SU-DHL-6 (cell line): ENCODE results near the gene FHOD3.

Experiments used
- H2AFZ ChIP-seq: fragments of 200-600 bp; sonication (generic); 2 replicates; pipeline ENCODE4 v1.6.1; 2014; ENCODE audit warnings: low read depth, mild to moderate bottlenecking, moderate library complexity, mixed read lengths, antibody characterized with exemption, low read length; ENCODE audit not compliant: severe bottlenecking
- H3F3A ChIP-seq: fragments of 200-600 bp; shearing (Covaris generic); 2 replicates; pipeline ENCODE4 v1.6.0; 2016; ENCODE audit warnings: antibody characterized with exemption, mild to moderate bottlenecking; ENCODE audit not compliant: insufficient read depth
- H3K27ac ChIP-seq: fragments of 200-600 bp; sonication (generic); 2 replicates; pipeline ENCODE4 v1.5.1; 2016; ENCODE audit warnings: low read depth, mild to moderate bottlenecking, low read length, moderate library complexity, mixed read lengths
- H3K27me3 ChIP-seq: fragments of 200-600 bp; sonication (generic), shearing (Covaris generic); 2 replicates; pipeline ENCODE4 v1.6.0; 2014; ENCODE audit warnings: mild to moderate bottlenecking, low read length
- H3K36me3 ChIP-seq: fragments of 200-600 bp; sonication (generic); 2 replicates; pipeline ENCODE4 v1.6.1; 2014; ENCODE audit warnings: mild to moderate bottlenecking, low read length, mixed read lengths
- H3K4me2 ChIP-seq: fragments of 300-600, 200-600 bp; shearing (Covaris generic), sonication (generic); 2 replicates; pipeline ENCODE4 v1.6.0; 2014; ENCODE audit warnings: low read length, low read depth, mild to moderate bottlenecking; ENCODE audit not compliant: poor library complexity, severe bottlenecking
- H3K4me3 ChIP-seq: fragments of 200-600 bp; sonication (generic); 2 replicates; pipeline ENCODE4 v1.5.1; 2014; ENCODE audit warnings: antibody characterized with exemption, low read length, mild to moderate bottlenecking, mixed read lengths; ENCODE audit not compliant: insufficient read depth, poor library complexity, severe bottlenecking
- H3K79me2 ChIP-seq: fragments of 200-600 bp; sonication (generic); 2 replicates; pipeline ENCODE4 v1.6.1; 2014; ENCODE audit warnings: mild to moderate bottlenecking, low read length, moderate library complexity; ENCODE audit not compliant: insufficient read depth
- H3K9ac ChIP-seq: fragments of 200-600 bp; sonication (generic); 2 replicates; pipeline ENCODE4 v1.7.0; 2014; ENCODE audit warnings: mild to moderate bottlenecking, low read length
- H3K9me2 ChIP-seq: fragments of 200-600 bp; sonication (generic); replicated peaks from 2 replicates; pipeline ENCODE4 v1.6.1; 2014; ENCODE audit warnings: low read length; ENCODE audit not compliant: insufficient read depth
- H3K9me3 ChIP-seq: fragments of 200-600 bp; sonication (generic); 2 replicates; pipeline ENCODE4 v1.6.1; 2014; ENCODE audit warnings: low read length, mixed read lengths; ENCODE audit not compliant: insufficient read depth
- H4K20me1 ChIP-seq: fragments of 200-600 bp; sonication (generic); 2 replicates; pipeline ENCODE4 v1.6.1; 2014; ENCODE audit warnings: low read depth, mild to moderate bottlenecking, antibody characterized with exemption, low read length, moderate library complexity, mixed read lengths
- CTCF ChIP-seq: fragments of 200-600 bp; sonication (generic); IDR thresholded peaks from one replicate; pipeline ENCODE4 v1.5.1; 2017; ENCODE audit warnings: antibody characterized with exemption, mild to moderate bottlenecking, low read length, moderate library complexity; ENCODE audit not compliant: insufficient read depth, poor library complexity, severe bottlenecking
- EZH2phosphoT487 ChIP-seq: fragments of 200-600 bp; sonication (generic), shearing (Covaris generic); conservative IDR thresholded peaks from 2 replicates; pipeline ENCODE4 v1.6.1; 2018; ENCODE audit warnings: mild to moderate bottlenecking, antibody characterized with exemption, low read length, moderate library complexity, mixed read lengths

FHOD3 gene

GRCh38 chr18:36295880-36296301, 1.6 kb upstream of the FHOD3 start:
- no peak for TF ChIP-seq EZH2phosphoT487
- TF ChIP-seq CTCF: no peak

GRCh38 chr18:36296650-36297416, 680 bp upstream of the FHOD3 start:
- Histone ChIP-seq H3K4me2 (no peak overlapping the region), H3K9me3 (no peaks in the 10 kb centered on the region), H3K27ac (no peak overlapping the region), H3K36me3 (no peaks in the 10 kb centered on the region), H3K79me2 (no peaks in the 10 kb centered on the region), H2AFZ (no peak overlapping the region), H3K9me2 (no peaks in the 10 kb centered on the region), H3K27me3 (no peaks in the 10 kb centered on the region), H3F3A (no peaks in the 10 kb centered on the region), H3K9ac (no peak overlapping the region), H4K20me1 (no peaks in the 10 kb centered on the region), H3K4me3 (no peak overlapping the region)
- no peak for TF ChIP-seq EZH2phosphoT487
- no peak for TF ChIP-seq CTCF

More at GRCh38 chr18:36295880-36296301, 1.6 kb upstream of the FHOD3 start:
- Histone ChIP-seq H3K4me2 (no peak overlapping the region), H3F3A (no peaks in the 10 kb centered on the region), H2AFZ (no peak overlapping the region), H3K9ac (no peak overlapping the region), H3K9me3 (no peaks in the 10 kb centered on the region), H3K36me3 (no peaks in the 10 kb centered on the region), H3K27ac (no peak overlapping the region), H3K9me2 (no peaks in the 10 kb centered on the region), H3K4me3 (no peak overlapping the region), H4K20me1 (no peaks in the 10 kb centered on the region), H3K27me3 (no peaks in the 10 kb centered on the region), H3K79me2 (no peaks in the 10 kb centered on the region)

- Histone ChIP-seq H3F3A (no peaks in the 10 kb centered on the region), H3K9me3 (no peaks in the 10 kb centered on the region), H2AFZ (no peak overlapping the region), H3K27me3 (no peaks in the 10 kb centered on the region), H4K20me1 (no peaks in the 10 kb centered on the region), H3K4me3 (no peak overlapping the region), H3K79me2 (no peaks in the 10 kb centered on the region), H3K27ac (no peak overlapping the region), H3K4me2 (no peak overlapping the region), H3K36me3 (no peaks in the 10 kb centered on the region), H3K9me2 (no peaks in the 10 kb centered on the region), H3K9ac (no peak overlapping the region)
- TF ChIP-seq CTCF (no peak), EZH2phosphoT487 (no peak)
Observed at GRCh38 chr18:36298126-36298741, 721 bp downstream of the FHOD3 start.
